H1 (cell line): ENCODE data around the gene TSN. TPM values are rescaled to one million over a fixed set of nuclear protein-coding genes. Genes with fewer than 3 reads are reported as not detected.

Experiments
- CTCF ChIA-PET: fragments of 300-600 bp; sonication (Branson Sonifier 250); formaldehyde crosslinking; loops from one replicate; lab custom pipeline; 2021; ENCODE audit not compliant: partially characterized antibody; lab: Charles Lee
- POLR2A ChIA-PET: fragments of 300-600 bp; sonication (Branson Sonifier 250); formaldehyde crosslinking; loops from one replicate; lab custom pipeline; 2021; ENCODE audit warnings: inconsistent platforms; ENCODE audit not compliant: partially characterized antibody; lab: Charles Lee
- DNase-seq, 2 experiments: peaks; one replicate each; pipeline versions ENCODE4 v3.0.0 to v3.0.0-alpha.2; 2010 to 2022; ENCODE audit warnings: low spot score in 2 of 2, low read depth in 1 of 2, mixed read lengths in 1 of 2
- FAIRE-seq: peaks from 2 replicates; lab custom pipeline; 2011; peaks lifted over from hg19 to GRCh38; lab: Jason Lieb, UNC
- H2AFZ ChIP-seq: 2 replicates; pipeline ENCODE4 v1.8.1; 2012; ENCODE audit warnings: low read length, inconsistent platforms
- H2AK5ac ChIP-seq: 2 replicates; pipeline ENCODE4 v1.6.1; 2013; ENCODE audit warnings: low read depth, low read length
- H2BK120ac ChIP-seq: replicated peaks from 2 replicates; pipeline ENCODE3; 2013; ENCODE audit warnings: low read depth, low read length, inconsistent platforms
- H2BK12ac ChIP-seq: 2 replicates; pipeline ENCODE4 v1.6.1; 2013; ENCODE audit warnings: low read depth, low read length
- H2BK15ac ChIP-seq: 2 replicates; pipeline ENCODE4 v1.6.1; 2013; ENCODE audit warnings: low read length
- H2BK20ac ChIP-seq: 2 replicates; pipeline ENCODE4 v1.6.1; 2013; ENCODE audit warnings: low read length
- H2BK5ac ChIP-seq: 2 replicates; pipeline ENCODE4 v1.6.1; 2013; ENCODE audit warnings: low read depth, low read length
- H3K14ac ChIP-seq: 2 replicates; pipeline ENCODE4 v1.6.1; 2013; ENCODE audit warnings: inconsistent platforms; ENCODE audit not compliant: insufficient read length
- H3K18ac ChIP-seq: 2 replicates; pipeline ENCODE4 v1.6.1; 2013; ENCODE audit warnings: low read length; ENCODE audit errors: extremely low read depth
- H3K23ac ChIP-seq: 2 replicates; pipeline ENCODE4 v1.6.1; 2013; ENCODE audit warnings: inconsistent platforms; ENCODE audit not compliant: insufficient read length
- H3K23me2 ChIP-seq: 2 replicates; pipeline ENCODE4 v1.6.1; 2013; ENCODE audit warnings: low read depth, low read length
- H3K27ac ChIP-seq: 2 replicates; pipeline ENCODE4 v1.6.1; 2011; ENCODE audit warnings: low read depth, low read length, inconsistent platforms
- H3K27me3 ChIP-seq, 4 experiments: replicated peaks in 1 of 4; 1 replicate in 1 of 4; 2 replicates in 3 of 4; pipeline versions ENCODE4 v1.6.1 to v1.8.1; 2011 to 2013; ENCODE audit warnings: low read length in 3 of 4, mild to moderate bottlenecking in 3 of 4, inconsistent platforms in 2 of 4, mixed read lengths in 2 of 4, moderate library complexity in 1 of 4; ENCODE audit not compliant: control insufficient read depth in 3 of 4, insufficient read depth in 3 of 4; ENCODE audit errors: extremely low read depth in 1 of 4
- H3K36me3 ChIP-seq, 4 experiments: 2 replicates each; pipeline versions ENCODE4 v1.6.1 to v1.8.1; 2011 to 2013; ENCODE audit warnings: mild to moderate bottlenecking in 4 of 4, low read length in 3 of 4, moderate library complexity in 2 of 4, control low read depth in 1 of 4, inconsistent platforms in 1 of 4; ENCODE audit not compliant: insufficient read depth in 4 of 4, control insufficient read depth in 2 of 4
- H3K4ac ChIP-seq: replicated peaks from 2 replicates; pipeline ENCODE3; 2013; ENCODE audit warnings: low read length, low read depth, mixed read lengths, inconsistent platforms; ENCODE audit not compliant: insufficient read length
- H3K4me1 ChIP-seq, 4 experiments: replicated peaks in 1 of 4; 1 replicate in 1 of 4; 2 replicates in 3 of 4; pipeline versions ENCODE4 v1.6.1 to v1.8.1; 2011 to 2013; ENCODE audit warnings: low read length in 3 of 4, inconsistent platforms in 2 of 4, mixed read lengths in 1 of 4; ENCODE audit not compliant: insufficient read depth in 4 of 4, control insufficient read depth in 3 of 4
- H3K4me2 ChIP-seq, 2 experiments: 2 replicates each; pipeline versions ENCODE4 v1.6.1 to v1.8.1; 2011 to 2013; ENCODE audit warnings: low read depth in 2 of 2, low read length in 2 of 2, control low read depth in 1 of 2, inconsistent platforms in 1 of 2, mild to moderate bottlenecking in 1 of 2; ENCODE audit not compliant: insufficient read depth in 1 of 2
- H3K4me3 ChIP-seq, 4 experiments: fragments of 200-600, 300-600 bp in 1 of 4; sonication (generic), shearing (Covaris generic), sonication (Bioruptor Twin) in 1 of 4; 2 replicates each; pipeline versions ENCODE4 v1.5.1 to v1.8.1; 2011 to 2016; ENCODE audit warnings: low read length in 4 of 4, low read depth in 3 of 4, control low read depth in 2 of 4, inconsistent platforms in 2 of 4, mild to moderate bottlenecking in 2 of 4, mixed read lengths in 1 of 4, moderate library complexity in 1 of 4; ENCODE audit not compliant: insufficient read depth in 2 of 4; ENCODE audit errors: extremely low read depth in 1 of 4
- H3K56ac ChIP-seq: replicated peaks from 2 replicates; pipeline ENCODE3; 2013; ENCODE audit warnings: low read depth, mild to moderate bottlenecking, mixed read lengths, low read length, inconsistent platforms; ENCODE audit not compliant: insufficient read length
- H3K79me1 ChIP-seq: 2 replicates; pipeline ENCODE4 v1.6.1; 2013; ENCODE audit warnings: low read depth, low read length, control low read depth
- H3K79me2 ChIP-seq, 2 experiments: 2 replicates each; pipeline versions ENCODE4 v1.6.1 to v1.8.1; 2012 to 2013; ENCODE audit warnings: low read length in 2 of 2, mild to moderate bottlenecking in 2 of 2, inconsistent platforms in 1 of 2; ENCODE audit not compliant: insufficient read depth in 2 of 2, control insufficient read depth in 1 of 2
- H3K9ac ChIP-seq, 4 experiments: replicated peaks in 1 of 4; 1 replicate in 1 of 4; 2 replicates in 3 of 4; pipeline versions ENCODE4 v1.6.1 to v1.8.1; 2011 to 2013; ENCODE audit warnings: low read depth in 3 of 4, low read length in 3 of 4, control low read depth in 2 of 4, mild to moderate bottlenecking in 2 of 4, moderate library complexity in 2 of 4, inconsistent platforms in 1 of 4; ENCODE audit errors: extremely low read depth in 1 of 4
- H3K9me3 ChIP-seq, 2 experiments: 2 replicates each; pipeline versions ENCODE4 v1.6.1 to v1.8.1; 2012 to 2013; ENCODE audit warnings: mild to moderate bottlenecking in 2 of 2, moderate library complexity in 2 of 2, control low read depth in 1 of 2, inconsistent platforms in 1 of 2, low read depth in 1 of 2, low read length in 1 of 2, mixed read lengths in 1 of 2; ENCODE audit not compliant: insufficient read depth in 2 of 2
- H4K20me1 ChIP-seq, 2 experiments: replicated peaks in 1 of 2; 2 replicates each; pipeline versions ENCODE3 to v1.8.1; 2011 to 2013; ENCODE audit warnings: inconsistent platforms in 2 of 2, low read length in 2 of 2, mild to moderate bottlenecking in 1 of 2; ENCODE audit not compliant: insufficient read depth in 2 of 2, control insufficient read depth in 1 of 2
- H4K5ac ChIP-seq: 2 replicates; pipeline ENCODE4 v1.6.1; 2013; ENCODE audit warnings: low read length, low read depth, mixed read lengths, inconsistent platforms; ENCODE audit not compliant: insufficient read length
- H4K8ac ChIP-seq: 2 replicates; pipeline ENCODE4 v1.8.0; 2013; ENCODE audit warnings: mild to moderate bottlenecking, moderate library complexity, low read length, inconsistent platforms; ENCODE audit not compliant: insufficient read depth; ENCODE audit errors: extremely low read depth
- H4K91ac ChIP-seq: replicated peaks from 2 replicates; pipeline ENCODE3; 2013; ENCODE audit warnings: low read length, mixed read lengths, inconsistent platforms; ENCODE audit not compliant: insufficient read length
- ATF3 ChIP-seq: IDR thresholded peaks from 2 replicates; pipeline ENCODE4 v1.6.1; 2011; ENCODE audit warnings: low read depth, mild to moderate bottlenecking, low read length; ENCODE audit not compliant: insufficient read depth
- CBX8 ChIP-seq: fragments of 300-800, 300-1000 bp; sonication (generic); IDR thresholded peaks from 2 replicates; pipeline ENCODE4 v1.7.1; 2016; ENCODE audit warnings: low read depth, low read length, borderline replicate concordance
- GTF2F1 ChIP-seq: IDR thresholded peaks from 2 replicates; pipeline ENCODE4 v1.6.1; 2012; ENCODE audit warnings: low read depth, low read length, improper control_type of control experiment, borderline replicate concordance
- JUND ChIP-seq: IDR thresholded peaks from 2 replicates; pipeline ENCODE4 v1.6.1; 2011; ENCODE audit warnings: mild to moderate bottlenecking, improper control_type of control experiment, low read length
- MAFK ChIP-seq: IDR thresholded peaks from 2 replicates; pipeline ENCODE4 v1.6.1; 2012; ENCODE audit warnings: low read depth, mild to moderate bottlenecking, improper control_type of control experiment, low read length
- SIN3A ChIP-seq, 2 experiments: IDR thresholded peaks in 1 of 2; conservative IDR thresholded peaks in 1 of 2; 2 replicates each; pipeline ENCODE4 v1.6.1; 2011 to 2012; ENCODE audit warnings: low read length in 2 of 2, improper control_type of control experiment in 1 of 2, low read depth in 1 of 2, mild to moderate bottlenecking in 1 of 2
- SIX5 ChIP-seq: IDR thresholded peaks from 2 replicates; pipeline ENCODE4 v1.6.1; 2011; ENCODE audit warnings: mild to moderate bottlenecking, low read depth, low read length
- SP4 ChIP-seq: IDR thresholded peaks from 2 replicates; pipeline ENCODE4 v1.6.1; 2012; ENCODE audit warnings: low read length, inconsistent platforms
- WGBS, 2 experiments: shearing (Covaris generic) in 1 of 2; methylation state at CpG; one replicate each; pipeline versions ENCODE4 v1.1.6 to v1.1.7; 2013 to 2015; ENCODE audit warnings: low lambda C conversion rate in 2 of 2, mixed read lengths in 2 of 2, inconsistent platforms in 1 of 2, low coverage in 1 of 2, missing lambda C conversion rate in 1 of 2; ENCODE audit not compliant: insufficient replicate concordance in 2 of 2, insufficient coverage in 1 of 2, insufficient read length in 1 of 2; ENCODE audit errors: extremely low coverage in 1 of 2, missing lambda C conversion rate in 1 of 2; 5-methylcytosine and 5-hydroxymethylcytosine counted together
- polyA plus RNA-seq, 7 experiments: library from polyadenylated mRNA; depleted of rRNA in 3 of 7; stranded (reverse) in 5 of 7; unstranded in 2 of 7; fragments of >200 nt in 5 of 7; fragments of 200-250 nt in 2 of 7; gene quantifications; 1 replicate in 5 of 7; 2 replicates in 1 of 7; 4 replicates in 1 of 7; pipeline versions ENCODE4 v1.2.1 to v1.2.3, GENCODE V29; 2011 to 2013; ENCODE audit warnings: missing spikeins in 2 of 7, mixed read lengths in 2 of 7
- total RNA-seq: library from RNA; stranded (reverse); fragmentation: NEBNext Ultra II Directional; extraction: Animal tissue kit (Norgen Biotek cat#: 25700); gene quantifications from 2 replicates; pipeline ENCODE4 v1.2.1, GENCODE V29; 2021

TSN gene
- total and polyA plus RNA-seq, 2 of the 8 experiments (the other 6 are each of a cell fraction or from before 2014, with no cell fraction given): 44.4 to 96.1 TPM

- POLR2A ChIA-PET: no interaction called here
- H2AFZ ChIP-seq: no peak overlapping the region
- no peaks in the 10 kb centered on the region for H3K23me2 ChIP-seq
- FAIRE-seq: no peak
- no peak overlapping the region for H2BK120ac ChIP-seq
- H3K4ac ChIP-seq: no peak overlapping the region
- no peak overlapping the region for H2BK20ac ChIP-seq
- no peaks in the 10 kb centered on the region for H3K9me3 ChIP-seq
- no peaks in the 10 kb centered on the region for H3K27me3 ChIP-seq
- H4K20me1 ChIP-seq: peaks cover 0 to 2% of the 10 kb centered on the region in 2 experiments
- no peak overlapping the region for H3K23ac ChIP-seq
- CTCF ChIA-PET: interaction anchor here (0.6 to 4.1 kb wide), 14 partner anchors 10 to 327 kb away, joined by 3 to 18 read pairs (median 4); partner anchors contain the start of gene RNU4ATAC
- H4K91ac ChIP-seq: no peak overlapping the region
- WGBS, 2 experiments: 96% methylated on average over 6 of the region's 6 CpGs; no CpG with 5 or more reads in 1 of the 2 experiments
- H3K4me3 ChIP-seq: no peak overlapping the region
- no peak overlapping the region for H3K14ac ChIP-seq
- H3K18ac ChIP-seq: no peak overlapping the region
- no peak overlapping the region for H2BK5ac ChIP-seq
- H2AK5ac ChIP-seq: no peak overlapping the region
- no peak overlapping the region for H3K9ac ChIP-seq
- H3K79me2 ChIP-seq: no peaks in the 10 kb centered on the region
- H2BK15ac ChIP-seq: no peak overlapping the region
- H3K79me1 ChIP-seq: no peaks in the 10 kb centered on the region
- H3K36me3 ChIP-seq: no peaks in the 10 kb centered on the region
- no peak for DNase-seq
- H3K27ac ChIP-seq: no peak overlapping the region
- H4K8ac ChIP-seq: no peak overlapping the region
- H4K5ac ChIP-seq: no peak overlapping the region
- H3K4me1 ChIP-seq: no peaks in the 10 kb centered on the region
- H3K4me2 ChIP-seq: no peak overlapping the region
- no peak overlapping the region for H3K56ac ChIP-seq
- H2BK12ac ChIP-seq: no peak overlapping the region
- no peak for TF ChIP-seq SIX5
- no peak for TF ChIP-seq MAFK
- TF ChIP-seq CBX8: no peak
- no peak for TF ChIP-seq ATF3
- no peak for TF ChIP-seq SIN3A (conservative IDR thresholded peaks at IDR 0.05 in 1 of 2, IDR thresholded peaks at IDR 0.05 in 1 of 2; ENCODE audit: low read depth in 1 of 2, low read length in 2 of 2)
- no peak for TF ChIP-seq JUND
- TF ChIP-seq SP4: no peak
- no peak for TF ChIP-seq GTF2F1
Measured at GRCh38 chr2:121717529-121717928, 37.9 kb upstream of the TSN start.
